ENCODE data around the gene SIN3A.

DNA sequence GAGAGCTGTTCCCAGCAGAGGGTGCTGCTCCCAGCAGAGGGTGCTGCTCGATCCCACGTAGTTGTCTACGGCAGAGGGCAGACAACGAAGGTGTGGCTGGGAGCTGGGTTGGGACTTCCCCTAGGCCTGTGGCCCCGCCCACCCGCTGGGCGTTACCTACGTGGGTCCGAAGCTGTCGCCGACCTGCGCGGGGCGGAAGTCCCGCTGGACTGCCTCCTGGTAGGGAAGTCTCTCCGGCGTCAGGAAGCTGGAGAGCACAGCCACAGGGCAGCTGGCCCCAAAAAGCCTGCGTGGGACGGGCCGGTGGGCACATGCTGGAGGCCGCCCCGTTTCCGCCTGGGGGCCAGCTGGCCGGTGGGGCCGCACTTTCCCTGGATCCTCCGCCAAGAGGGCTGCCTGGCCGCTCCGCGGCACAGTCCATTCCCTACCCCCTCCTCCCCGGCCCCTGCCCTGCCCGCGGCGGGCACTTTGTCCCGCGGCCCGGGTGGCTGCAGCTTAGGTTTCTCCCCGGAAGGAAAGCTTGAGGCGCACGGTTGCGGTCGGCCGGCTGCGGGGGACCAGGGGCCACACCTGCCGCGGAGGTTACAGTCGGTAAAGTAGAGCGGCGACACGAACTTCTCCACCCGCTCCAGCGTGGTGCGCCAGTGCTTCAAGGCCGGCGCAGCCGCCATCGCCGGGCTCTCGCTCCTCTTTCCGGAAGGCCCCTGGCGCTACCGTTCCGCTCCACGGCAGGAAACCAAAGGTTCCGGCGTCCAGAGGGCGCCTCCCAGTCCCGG lies 83.4 kb downstream of the SIN3A start, which contains the start of gene MAN2C1:
- peak; percentile 61 to 91 (median 75) for TF ChIP-seq CTCF (IDR thresholded peaks at IDR 0.05)
- TF ChIP-seq POLR2A (IDR thresholded peaks at IDR 0.05): peak; percentile 93 to 96

All from Peyer's patch (tissue), 4 donors.